ENCODE data around the gene ARGLU1. TPM values are rescaled to one million over a fixed set of nuclear protein-coding genes. Genes with fewer than 3 reads are reported as not detected.

ARGLU1 gene
- total RNA-seq, 8 experiments from 2014 or later = 83.9 to 145 (median 117) TPM

DNA sequence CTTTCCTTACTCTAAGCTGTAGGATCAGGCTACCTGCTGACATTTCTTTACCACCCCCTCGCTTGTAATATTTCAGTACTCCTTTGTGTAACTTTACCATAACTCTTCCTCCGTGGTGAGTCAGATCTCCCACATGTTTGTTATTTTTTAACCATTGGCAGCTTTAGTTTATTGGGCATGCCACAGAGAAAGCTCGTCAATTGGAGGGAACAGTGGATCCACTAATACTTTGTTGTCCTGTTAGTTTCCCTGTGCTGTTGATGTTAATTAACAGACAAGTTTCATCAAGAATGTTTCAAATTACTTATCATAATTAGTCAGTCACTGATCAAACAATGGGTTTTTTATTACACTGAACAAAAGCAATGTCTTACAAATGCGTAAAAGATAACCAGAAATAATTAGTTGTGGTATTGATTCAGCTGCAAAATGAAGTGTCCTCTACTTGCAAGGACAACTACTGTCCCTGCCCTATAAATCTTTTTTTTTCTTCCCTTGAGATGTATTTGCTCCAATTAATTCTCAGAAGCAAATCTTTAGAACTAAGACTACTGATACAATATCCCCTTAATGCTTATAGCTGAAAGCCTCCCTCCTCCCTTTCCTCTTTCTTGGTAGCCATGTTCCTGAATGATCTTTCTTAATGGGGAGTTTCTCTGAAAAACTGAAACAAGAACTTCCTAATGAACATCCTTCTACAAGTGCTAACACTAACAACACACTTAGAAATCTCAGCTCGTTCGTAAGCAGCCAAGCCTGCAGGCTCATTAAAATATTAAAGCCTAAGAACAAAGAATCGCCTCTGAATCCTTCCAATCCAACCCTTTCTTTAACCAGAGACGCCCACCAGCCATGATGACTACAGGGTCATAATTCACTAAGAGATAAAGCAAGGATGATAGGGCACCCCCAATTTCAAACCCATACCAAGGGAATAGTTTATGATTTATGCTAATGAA lies 54.6 kb downstream of the ARGLU1 start:
- peak in 4 of 8 experiments; percentile 41 to 64 (median 49) for ATAC-seq (replicated peaks in 6 of 8)
- in situ Hi-C loops (cut with MboI; ENCODE audit: low pct_unique_long_range_greater_than_20kb in 2 of 9, low sequenced_read_pairs in 9 of 9, unreplicated experiment in 9 of 9) = no loop called here
- no peak overlapping the region for H3K4me3 ChIP-seq
- H3K4me1 ChIP-seq (replicated peaks in 1 of 2) = peaks cover 23 to 36% of the 10 kb centered on the region in 2 donors
- H3K27ac ChIP-seq = peak overlapping the region in 1 of 2 donors; percentile 9
- whole genome bisulfite sequencing, 10 experiments = 30 to 73% (median 49%) methylated on average over 3 to 8 of the region's 8 CpGs

DNA sequence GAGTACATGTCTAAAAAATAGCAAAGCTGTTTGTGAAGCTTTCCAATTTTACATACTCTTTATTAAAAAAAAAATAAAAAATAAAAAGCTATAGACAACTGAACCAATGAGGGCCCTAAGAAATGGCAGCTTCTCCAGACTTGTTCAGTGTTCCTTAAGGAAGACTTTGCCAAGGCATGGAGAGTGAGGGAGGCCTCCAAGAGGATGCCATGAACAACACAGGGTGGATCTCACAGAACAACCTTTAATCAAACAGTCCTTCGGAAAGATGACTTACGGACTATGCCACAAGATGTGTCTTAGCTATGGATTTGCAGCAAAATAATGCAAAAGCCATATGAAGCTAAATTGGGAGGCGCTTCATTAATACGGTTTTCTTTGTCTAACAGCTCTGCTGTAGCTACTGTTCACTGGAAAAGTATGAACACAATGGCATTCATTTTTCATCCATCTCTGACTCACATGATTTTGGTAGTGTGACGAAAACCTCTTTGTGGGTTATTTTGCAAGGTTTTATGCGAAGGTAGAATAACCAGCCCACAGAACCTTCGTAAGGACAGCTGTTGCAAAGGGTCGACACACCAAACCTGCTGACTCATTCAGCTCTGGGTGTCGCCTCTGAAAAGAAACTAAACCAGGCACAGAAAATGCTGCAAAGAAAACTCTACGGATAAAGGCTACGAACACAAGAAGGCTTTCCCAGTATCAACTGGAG lies 60.2 kb downstream of the ARGLU1 start:
- in situ Hi-C loops (cut with MboI; ENCODE audit: low pct_unique_long_range_greater_than_20kb in 2 of 9, low sequenced_read_pairs in 9 of 9, unreplicated experiment in 9 of 9) = no loop called here
- peak in 7 of 8 experiments; percentile 44 to 93 (median 54) for ATAC-seq (replicated peaks in 6 of 8)
- H3K4me3 ChIP-seq = no peak overlapping the region
- H3K27ac ChIP-seq = no peak overlapping the region
- H3K4me1 ChIP-seq (replicated peaks in 1 of 2) = peaks cover 25 to 55% of the 10 kb centered on the region in 2 donors
- 0 to 85% (median 49%) methylated on average over 2 to 11 of the region's 11 CpGs for WGBS, 10 experiments

DNA sequence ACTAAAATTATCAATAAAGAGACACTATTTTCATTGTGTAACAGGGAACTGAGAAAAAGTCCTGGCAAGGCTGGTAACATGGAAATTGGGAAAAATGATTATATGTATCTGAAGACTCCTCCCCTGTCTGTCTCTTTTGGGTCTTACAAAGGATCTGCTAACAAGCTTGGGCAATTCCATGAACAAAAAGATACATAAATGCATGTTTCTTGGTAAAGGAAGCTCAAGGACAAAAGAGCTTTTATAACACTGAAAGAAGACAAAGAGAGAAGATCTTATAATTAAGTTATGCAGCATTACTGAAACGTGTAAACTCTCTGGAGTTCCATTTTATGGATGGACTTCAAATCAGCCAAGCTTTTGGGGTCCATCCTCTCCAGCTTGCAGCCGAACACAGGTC lies 61.7 kb downstream of the ARGLU1 start:
- Histone ChIP-seq H3K4me1 (replicated peaks in 1 of 2) (peaks cover 23 to 52% of the 10 kb centered on the region in 2 donors), H3K27ac (peak overlapping the region in 1 of 2 donors; percentile 15), H3K4me3 (no peak overlapping the region)
- ATAC-seq (replicated peaks in 6 of 8) = no peak
- WGBS, 10 experiments = 50 to 100% (median 80%) methylated on average over 1 to 2 of the region's 2 CpGs; no CpG with 5 or more reads in 5 of the 10 experiments
- in situ Hi-C loops (cut with MboI; ENCODE audit: low pct_unique_long_range_greater_than_20kb in 2 of 9, low sequenced_read_pairs in 9 of 9, unreplicated experiment in 9 of 9) = no loop called here

DNA sequence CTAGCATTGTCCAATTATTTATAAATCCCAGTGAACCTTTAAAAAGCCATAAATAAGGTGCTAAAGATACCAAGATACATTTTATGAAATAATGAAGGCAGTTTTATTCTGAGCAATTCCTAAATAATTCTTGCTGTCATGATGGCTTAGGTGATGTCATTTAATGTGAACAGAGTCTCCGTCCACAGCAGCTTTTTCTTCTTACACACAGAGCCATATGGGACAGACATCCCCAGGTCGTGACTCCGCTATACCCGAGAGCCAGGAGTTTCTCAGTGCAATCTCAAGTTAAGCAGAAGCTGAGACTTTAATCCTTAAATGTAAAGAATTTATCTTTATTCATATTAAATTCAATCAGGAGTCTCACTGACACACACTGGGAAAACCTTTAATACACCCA lies 62.2 kb downstream of the ARGLU1 start:
- peak overlapping the region in 1 of 2 donors; percentile 15 for H3K27ac ChIP-seq
- H3K4me1 ChIP-seq (replicated peaks in 1 of 2) = peaks cover 23 to 52% of the 10 kb centered on the region in 2 donors
- in situ Hi-C loops (cut with MboI; ENCODE audit: low pct_unique_long_range_greater_than_20kb in 2 of 9, low sequenced_read_pairs in 9 of 9, unreplicated experiment in 9 of 9) = no loop called here
- no peak overlapping the region for H3K4me3 ChIP-seq
- WGBS, 10 experiments = 29 to 100% (median 82%) methylated on average over 1 to 4 of the region's 4 CpGs; no CpG with 5 or more reads in 2 of the 10 experiments
- ATAC-seq (replicated peaks in 6 of 8) = peak in 5 of 8 experiments; percentile 75 to 87 (median 82)

DNA sequence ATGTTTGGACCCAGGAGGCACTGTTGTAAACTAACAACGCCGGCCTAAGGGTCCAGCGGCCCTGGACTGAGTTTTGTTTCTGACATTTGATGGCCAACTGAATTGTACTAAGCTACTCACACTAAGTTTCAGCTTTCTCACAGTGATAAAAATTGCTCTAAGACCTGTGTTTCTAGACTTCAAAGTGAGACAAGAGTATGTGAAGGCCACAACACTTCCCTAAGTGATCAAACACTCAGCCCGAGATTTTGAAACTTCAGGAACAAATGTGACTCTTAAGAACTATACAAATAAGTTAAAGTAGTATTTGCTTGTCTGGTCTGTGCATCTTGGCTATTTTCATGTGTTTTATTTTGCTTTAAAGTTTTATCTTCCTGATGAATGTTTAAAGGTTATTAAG lies 62.6 kb downstream of the ARGLU1 start:
- no peak overlapping the region for H3K27ac ChIP-seq
- ATAC-seq (replicated peaks in 6 of 8) = peak in 2 of 8 experiments; percentile 2 to 3
- H3K4me3 ChIP-seq = no peak overlapping the region
- peaks cover 23 to 52% of the 10 kb centered on the region in 2 donors for H3K4me1 ChIP-seq (replicated peaks in 1 of 2)
- in situ Hi-C loops (cut with MboI; ENCODE audit: low pct_unique_long_range_greater_than_20kb in 2 of 9, low sequenced_read_pairs in 9 of 9, unreplicated experiment in 9 of 9) = no loop called here
- WGBS, 10 experiments = 65 to 100% (median 93%) methylated on average over 1 to 4 of the region's 4 CpGs; no CpG with 5 or more reads in 4 of the 10 experiments

DNA sequence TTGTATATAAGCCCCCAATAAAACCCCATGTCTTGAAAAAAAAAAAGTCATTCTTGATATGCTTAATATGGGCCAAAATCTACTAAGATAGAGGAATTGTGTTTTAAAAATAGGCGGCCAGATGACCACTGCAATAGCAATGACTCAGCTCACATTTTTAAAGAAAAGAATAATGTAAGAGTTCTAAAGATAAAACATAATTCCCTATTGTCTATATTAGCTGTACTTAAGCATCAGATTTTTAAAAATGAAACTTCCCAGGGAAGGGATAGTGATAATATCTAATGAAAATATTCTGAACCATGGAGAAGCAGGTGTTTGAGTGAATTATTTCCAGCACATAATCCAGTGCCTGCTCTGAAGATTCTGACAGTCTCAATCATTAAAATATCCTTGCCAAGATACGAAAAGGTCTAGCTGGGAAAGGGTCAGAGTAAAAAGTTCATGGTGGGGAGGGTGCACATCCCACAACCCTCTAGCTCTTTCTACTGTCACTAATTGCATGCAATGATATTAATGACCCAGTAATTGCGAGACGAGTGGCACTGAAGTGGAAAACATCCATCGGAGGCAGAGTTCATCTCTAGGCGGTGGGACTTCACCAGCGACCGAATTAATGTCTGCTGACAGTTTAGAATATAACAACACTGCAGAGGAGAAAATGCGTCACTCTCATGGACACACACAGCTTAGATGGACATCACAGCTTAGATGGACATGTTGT lies 64.0 kb downstream of the ARGLU1 start:
- WGBS, 10 experiments = 66 to 100% (median 85%) methylated on average over 2 to 9 of the region's 9 CpGs; no CpG with 5 or more reads in 3 of the 10 experiments
- H3K4me1 ChIP-seq (replicated peaks in 1 of 2) = peaks cover 23 to 58% of the 10 kb centered on the region in 2 donors
- in situ Hi-C loops (cut with MboI; ENCODE audit: low pct_unique_long_range_greater_than_20kb in 2 of 9, low sequenced_read_pairs in 9 of 9, unreplicated experiment in 9 of 9) = no loop called here
- ATAC-seq (replicated peaks in 6 of 8) = peak in 5 of 8 experiments; percentile 17 to 69 (median 64)
- no peak overlapping the region for H3K27ac ChIP-seq
- H3K4me3 ChIP-seq = no peak overlapping the region

DNA sequence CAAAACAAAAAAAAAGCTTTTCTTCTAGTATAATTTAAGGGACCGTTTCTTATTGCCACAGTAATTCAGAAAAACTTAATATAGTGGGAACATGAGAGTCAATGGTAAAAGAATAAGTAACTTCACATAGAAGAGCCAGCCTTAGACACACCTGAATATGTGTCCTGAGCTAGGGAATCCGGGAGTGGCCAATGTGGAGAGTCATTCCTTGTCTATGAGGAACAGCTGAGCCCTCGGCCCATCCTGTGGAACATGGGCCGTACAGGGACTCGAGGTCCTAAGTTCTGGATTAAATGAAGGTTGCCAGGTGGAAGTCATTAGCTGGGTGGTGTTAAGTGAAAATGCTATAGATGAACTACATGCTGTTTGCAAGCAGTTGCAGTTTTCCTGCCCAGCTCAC lies 64.7 kb downstream of the ARGLU1 start:
- in situ Hi-C loops (cut with MboI; ENCODE audit: low pct_unique_long_range_greater_than_20kb in 2 of 9, low sequenced_read_pairs in 9 of 9, unreplicated experiment in 9 of 9) = no loop called here
- 30 to 100% (median 90%) methylated on average over 1 to 5 of the region's 5 CpGs for WGBS, 10 experiments
- peaks cover 25 to 58% of the 10 kb centered on the region in 2 donors for H3K4me1 ChIP-seq (replicated peaks in 1 of 2)

DNA sequence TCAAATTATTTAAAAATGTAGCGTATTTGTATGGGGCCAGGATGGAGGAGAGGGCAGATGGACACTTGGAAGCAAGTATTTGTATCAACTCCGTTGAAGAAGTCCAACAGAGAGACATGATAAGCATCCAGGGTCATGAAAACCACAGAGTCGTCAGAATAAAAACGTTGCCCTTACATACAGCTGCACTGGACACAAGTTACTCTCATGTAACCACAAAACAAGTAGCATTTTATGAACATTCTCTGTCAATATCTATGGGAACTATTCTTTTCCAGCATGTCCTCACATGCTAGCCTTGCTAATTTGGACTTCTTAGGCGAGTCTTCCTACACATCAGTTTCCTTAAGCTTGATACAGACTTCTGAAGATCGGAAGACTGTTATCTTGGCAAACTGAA lies 67.5 kb downstream of the ARGLU1 start:
- no peak overlapping the region for H3K27ac ChIP-seq
- peaks cover 27 to 57% of the 10 kb centered on the region in 2 donors for H3K4me1 ChIP-seq (replicated peaks in 1 of 2)
- ATAC-seq (replicated peaks in 6 of 8) = no peak
- no peak overlapping the region for H3K4me3 ChIP-seq
- in situ Hi-C loops (cut with MboI; ENCODE audit: low pct_unique_long_range_greater_than_20kb in 2 of 9, low sequenced_read_pairs in 9 of 9, unreplicated experiment in 9 of 9) = no loop called here
- WGBS, 10 experiments = 66 to 100% (median 90%) methylated on average over 2 to 6 of the region's 6 CpGs; no CpG with 5 or more reads in 1 of the 10 experiments

More for the DNA sequence above, 64.7 kb downstream of the ARGLU1 start:
- H3K27ac ChIP-seq = no peak overlapping the region
- peak in 1 of 8 experiments; percentile 17 for ATAC-seq (replicated peaks in 6 of 8)
- H3K4me3 ChIP-seq = no peak overlapping the region

DNA sequence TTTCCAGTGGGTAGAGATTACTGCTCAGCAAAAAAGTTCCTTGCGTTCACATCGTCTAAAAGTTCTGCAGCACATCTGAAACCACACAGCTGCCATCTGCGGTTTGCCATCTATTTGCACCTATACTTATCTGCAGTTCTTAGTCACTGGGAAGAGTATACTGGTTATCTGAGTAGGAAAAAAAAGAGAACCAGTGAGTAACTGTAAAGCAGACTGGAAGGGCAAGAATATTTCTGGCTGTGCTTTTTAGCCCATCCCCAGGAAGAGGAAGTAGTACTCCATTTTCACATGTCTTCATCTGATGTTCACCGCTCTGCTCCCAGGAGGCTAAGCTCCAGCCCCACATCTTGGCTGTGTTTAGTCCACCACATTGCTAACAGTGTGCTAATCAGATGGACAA lies 68.0 kb downstream of the ARGLU1 start:
- in situ Hi-C loops (cut with MboI; ENCODE audit: low pct_unique_long_range_greater_than_20kb in 2 of 9, low sequenced_read_pairs in 9 of 9, unreplicated experiment in 9 of 9) = no loop called here
- ATAC-seq (replicated peaks in 6 of 8) = no peak
- no peak overlapping the region for H3K27ac ChIP-seq
- H3K4me3 ChIP-seq = no peak overlapping the region
- peaks cover 27 to 52% of the 10 kb centered on the region in 2 donors for H3K4me1 ChIP-seq (replicated peaks in 1 of 2)
- WGBS, 10 experiments = 75 to 100% (median 85%) methylated on average over 1 to 4 of the region's 4 CpGs; no CpG with 5 or more reads in 2 of the 10 experiments

DNA sequence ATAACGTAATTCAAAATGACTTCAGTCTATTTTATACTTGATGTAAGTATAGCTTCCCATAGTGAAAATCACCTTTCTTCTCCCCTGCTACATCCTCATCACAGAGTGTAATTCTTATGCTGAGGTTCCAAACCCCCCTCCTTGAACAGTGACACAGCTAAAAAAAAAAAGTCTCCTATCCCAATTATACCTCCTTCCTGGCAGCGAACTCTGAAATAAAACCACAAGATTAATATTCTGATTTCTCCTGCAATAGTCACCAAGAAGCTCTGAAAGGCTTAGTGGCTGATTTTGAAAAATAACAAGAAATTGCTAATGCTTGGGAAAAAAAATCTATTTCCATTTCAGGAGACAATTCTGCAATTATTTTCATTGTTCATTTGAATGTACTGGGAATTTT lies 68.8 kb downstream of the ARGLU1 start:
- Histone ChIP-seq H3K27ac (no peak overlapping the region), H3K4me1 (replicated peaks in 1 of 2) (peaks cover 22 to 47% of the 10 kb centered on the region in 2 donors), H3K4me3 (no peak overlapping the region)
- no peak for ATAC-seq (replicated peaks in 6 of 8)
- WGBS, 10 experiments = 20 to 88% (median 79%) methylated on average over 1 to 2 of the region's 2 CpGs; no CpG with 5 or more reads in 2 of the 10 experiments
- in situ Hi-C loops (cut with MboI; ENCODE audit: low pct_unique_long_range_greater_than_20kb in 2 of 9, low sequenced_read_pairs in 9 of 9, unreplicated experiment in 9 of 9) = no loop called here

DNA sequence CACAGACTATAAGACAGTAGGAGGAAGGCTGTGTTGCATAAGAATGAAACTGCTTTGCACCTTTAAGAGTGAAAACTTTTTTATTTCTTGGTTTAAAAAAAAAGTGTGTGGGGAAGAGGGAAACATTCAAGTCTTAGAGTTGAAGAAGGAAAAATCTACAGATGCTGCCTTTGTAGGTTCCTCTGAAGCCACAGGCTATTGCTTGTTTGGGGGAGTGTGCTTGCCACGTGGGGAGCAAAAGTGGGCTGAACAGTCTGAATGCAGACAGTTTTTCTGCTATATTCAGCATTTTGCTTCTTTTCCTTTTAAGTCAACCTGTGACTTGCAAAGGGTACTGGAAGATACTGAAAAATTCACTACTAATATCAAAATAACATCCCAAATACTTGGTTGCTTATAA lies 69.4 kb downstream of the ARGLU1 start:
- peak in 1 of 8 experiments; percentile 26 for ATAC-seq (replicated peaks in 6 of 8)
- 0 to 71% (median 26%) methylated on average over 1 of the region's 1 CpG; no CpG with 5 or more reads in 4 of the 10 experiments for WGBS, 10 experiments
- H3K4me1 ChIP-seq (replicated peaks in 1 of 2) = peaks cover 20 to 47% of the 10 kb centered on the region in 2 donors
- H3K27ac ChIP-seq = no peak overlapping the region
- in situ Hi-C loops (cut with MboI; ENCODE audit: low pct_unique_long_range_greater_than_20kb in 2 of 9, low sequenced_read_pairs in 9 of 9, unreplicated experiment in 9 of 9) = no loop called here
- H3K4me3 ChIP-seq = no peak overlapping the region

DNA sequence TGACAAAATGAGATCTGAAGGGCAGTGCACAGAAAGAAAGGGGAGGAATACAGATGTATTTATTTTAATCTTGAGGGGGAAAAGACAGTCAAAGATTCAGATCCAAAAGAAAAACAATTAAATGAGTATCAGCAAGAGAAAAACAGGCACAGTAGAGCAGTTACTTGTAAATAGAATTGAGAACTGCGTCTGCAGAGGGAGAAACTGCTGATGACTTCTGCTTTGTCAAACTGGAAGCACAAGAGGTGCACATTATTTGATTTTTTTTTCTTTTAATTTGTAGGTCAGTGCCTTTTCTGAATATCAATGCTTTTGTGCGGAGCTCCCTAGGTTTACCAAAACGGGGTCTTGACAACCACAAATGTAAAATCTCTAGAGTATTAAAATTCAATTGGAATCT lies 69.8 kb downstream of the ARGLU1 start:
- WGBS, 10 experiments = 10 to 73% (median 45%) methylated on average over 1 to 3 of the region's 3 CpGs; no CpG with 5 or more reads in 1 of the 10 experiments
- in situ Hi-C loops (cut with MboI; ENCODE audit: low pct_unique_long_range_greater_than_20kb in 2 of 9, low sequenced_read_pairs in 9 of 9, unreplicated experiment in 9 of 9) = no loop called here
- no peak overlapping the region for H3K4me3 ChIP-seq
- ATAC-seq (replicated peaks in 6 of 8) = peak in 2 of 8 experiments; percentile 28 to 40
- H3K27ac ChIP-seq = no peak overlapping the region
- H3K4me1 ChIP-seq (replicated peaks in 1 of 2) = peaks cover 17 to 42% of the 10 kb centered on the region in 2 donors
